Breast epithelium (tissue), 3 donors: ENCODE data around the gene EIF4G3.

Source experiments
- POLR2A ChIP-seq: fragments of 450-650 bp; IDR thresholded peaks from one replicate; pipeline ENCODE4 v1.6.1; 2016; ENCODE audit warnings: antibody characterized with exemption, mild to moderate bottlenecking, moderate library complexity
- POLR2AphosphoS5 ChIP-seq, 3 donors: sonication (generic); formaldehyde crosslinking; IDR thresholded peaks; one replicate each; pipeline ENCODE4 v1.6.1; 2017; ENCODE audit warnings: antibody characterized with exemption in 3 of 3
- TF ChIP-seq, protein P1 (sequence below), 3 donors: fragments of 450-650 bp; IDR thresholded peaks; one replicate each; pipeline ENCODE4 v1.5.1; 2016 to 2017; ENCODE audit warnings: antibody characterized with exemption in 3 of 3, mild to moderate bottlenecking in 3 of 3, moderate library complexity in 3 of 3

DNA sequence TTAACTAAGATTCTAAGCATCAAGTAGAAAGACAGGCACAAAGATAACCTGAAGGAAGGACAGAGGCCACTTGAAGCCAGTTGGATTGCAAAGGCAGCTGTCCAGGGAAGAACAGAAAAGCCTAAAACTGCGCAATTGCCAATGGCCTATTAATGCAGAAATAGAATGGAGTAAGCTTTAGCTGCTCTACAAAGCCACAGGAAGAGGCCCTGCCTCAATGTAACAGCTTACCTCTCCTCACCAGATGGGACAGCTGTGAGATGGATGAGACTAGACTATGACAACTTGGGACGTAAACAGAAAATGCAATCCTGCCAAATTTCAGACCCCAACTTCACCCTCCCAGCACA lies 176.5 kb downstream of the EIF4G3 start:
- TF ChIP-seq POLR2A (no peak), POLR2AphosphoS5 (IDR thresholded peaks at IDR 0.05) (no peak)
- TF ChIP-seq, protein P1, sequence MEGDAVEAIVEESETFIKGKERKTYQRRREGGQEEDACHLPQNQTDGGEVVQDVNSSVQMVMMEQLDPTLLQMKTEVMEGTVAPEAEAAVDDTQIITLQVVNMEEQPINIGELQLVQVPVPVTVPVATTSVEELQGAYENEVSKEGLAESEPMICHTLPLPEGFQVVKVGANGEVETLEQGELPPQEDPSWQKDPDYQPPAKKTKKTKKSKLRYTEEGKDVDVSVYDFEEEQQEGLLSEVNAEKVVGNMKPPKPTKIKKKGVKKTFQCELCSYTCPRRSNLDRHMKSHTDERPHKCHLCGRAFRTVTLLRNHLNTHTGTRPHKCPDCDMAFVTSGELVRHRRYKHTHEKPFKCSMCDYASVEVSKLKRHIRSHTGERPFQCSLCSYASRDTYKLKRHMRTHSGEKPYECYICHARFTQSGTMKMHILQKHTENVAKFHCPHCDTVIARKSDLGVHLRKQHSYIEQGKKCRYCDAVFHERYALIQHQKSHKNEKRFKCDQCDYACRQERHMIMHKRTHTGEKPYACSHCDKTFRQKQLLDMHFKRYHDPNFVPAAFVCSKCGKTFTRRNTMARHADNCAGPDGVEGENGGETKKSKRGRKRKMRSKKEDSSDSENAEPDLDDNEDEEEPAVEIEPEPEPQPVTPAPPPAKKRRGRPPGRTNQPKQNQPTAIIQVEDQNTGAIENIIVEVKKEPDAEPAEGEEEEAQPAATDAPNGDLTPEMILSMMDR (IDR thresholded peaks at IDR 0.05) = no peak
